ENCODE results near the gene FBXO15. TPM values are rescaled to one million over a fixed set of nuclear protein-coding genes. Genes with fewer than 3 reads are reported as not detected.

Gene FBXO15
- total and polyA plus RNA-seq, 3 donors from 2014 or later, result 20.8 to 46.0 (median 39.1) TPM

GRCh38 chr18:74050807-74051206, 96.8 kb downstream of the FBXO15 start:
- no peak overlapping the region for H3K27ac ChIP-seq
- H3K4me1 ChIP-seq, result no peaks in the 10 kb centered on the region
- no peaks in the 10 kb centered on the region for H3K9me3 ChIP-seq
- H3K4me3 ChIP-seq, result no peak overlapping the region
- no peaks in the 10 kb centered on the region for H3K27me3 ChIP-seq
- no peaks in the 10 kb centered on the region for H3K36me3 ChIP-seq (ENCODE audit: low read depth, missing control alignments)
- TF ChIP-seq CTCF (IDR thresholded peaks at IDR 0.05), result no peak
- WGBS, 2 donors, result 66 to 74% methylated on average over 4 of the region's 4 CpGs
- intact Hi-C loops (cut with DNase I; ENCODE audit: low total_unique reads), result no loop called here
- no peak for DNase-seq

GRCh38 chr18:74040459-74041332, 106.9 kb downstream of the FBXO15 start:
- H3K27ac ChIP-seq, result no peak overlapping the region
- intact Hi-C loops (cut with DNase I; ENCODE audit: low total_unique reads), result no loop called here
- no peaks in the 10 kb centered on the region for H3K4me1 ChIP-seq
- WGBS, 2 donors, result 78 to 83% methylated on average over 18 to 20 of the region's 20 CpGs
- no peaks in the 10 kb centered on the region for H3K36me3 ChIP-seq (ENCODE audit: low read depth, missing control alignments)
- H3K4me3 ChIP-seq, result no peak overlapping the region
- DNase-seq, result peak; percentile 63
- H3K9me3 ChIP-seq, result no peaks in the 10 kb centered on the region
- no peaks in the 10 kb centered on the region for H3K27me3 ChIP-seq
- peak in 2 of 3 experiments; percentile 11 to 51 for TF ChIP-seq CTCF (IDR thresholded peaks at IDR 0.05)
- TF ChIP-seq POLR2A (IDR thresholded peaks at IDR 0.05), result no peak

GRCh38 chr18:74040008-74040407, 107.6 kb downstream of the FBXO15 start:
- no peaks in the 10 kb centered on the region for H3K27me3 ChIP-seq
- no peaks in the 10 kb centered on the region for H3K4me1 ChIP-seq
- 88% methylated on average over 4 of the region's 4 CpGs for WGBS, 2 donors
- intact Hi-C loops (cut with DNase I; ENCODE audit: low total_unique reads), result no loop called here
- H3K4me3 ChIP-seq, result no peak overlapping the region
- TF ChIP-seq CTCF (IDR thresholded peaks at IDR 0.05), result no peak
- DNase-seq, result no peak
- H3K9me3 ChIP-seq, result no peaks in the 10 kb centered on the region
- H3K36me3 ChIP-seq (ENCODE audit: low read depth, missing control alignments), result no peaks in the 10 kb centered on the region
- no peak overlapping the region for H3K27ac ChIP-seq

- no peaks in the 10 kb centered on the region for H3K36me3 ChIP-seq (ENCODE audit: low read depth, missing control alignments)
- no peak for DNase-seq
- no peak for TF ChIP-seq CTCF (IDR thresholded peaks at IDR 0.05)
- no peak for TF ChIP-seq POLR2A (IDR thresholded peaks at IDR 0.05)
- H3K4me1 ChIP-seq, result no peaks in the 10 kb centered on the region
- H3K27ac ChIP-seq, result no peak overlapping the region
- intact Hi-C loops (cut with DNase I; ENCODE audit: low total_unique reads), result no loop called here
- no peaks in the 10 kb centered on the region for H3K9me3 ChIP-seq
- no peak overlapping the region for H3K4me3 ChIP-seq
- no peaks in the 10 kb centered on the region for H3K27me3 ChIP-seq
Measured at GRCh38 chr18:74029161-74029560, 118.5 kb downstream of the FBXO15 start.

Other genes with a start within 250 kb of the FBXO15 start
- 10 to 100 TPM; 33.0 to 34.3 TPM for gene TIMM21, start 689 bp upstream of the FBXO15 start, total RNA-seq
- 27.8 TPM for gene TIMM21, start 689 bp upstream of the FBXO15 start, polyA plus RNA-seq (ENCODE audit: insufficient read depth, low read depth, low replicate concordance)
- 10 to 100 TPM; 77.2 to 96.0 TPM for gene CYB5A, start 144.1 kb upstream of the FBXO15 start, total RNA-seq
- gene CYB5A, start 144.1 kb upstream of the FBXO15 start, polyA plus RNA-seq (ENCODE audit: insufficient read depth, low read depth, low replicate concordance), result 126 TPM
- gene C18orf63, start 168.0 kb upstream of the FBXO15 start, total RNA-seq, result 10 to 100 TPM in 1 of 2 donors, 1 to 10 TPM in 1; 9.8 to 22.1 TPM
- gene C18orf63, start 168.0 kb upstream of the FBXO15 start, polyA plus RNA-seq (ENCODE audit: insufficient read depth, low read depth, low replicate concordance), result 13.7 TPM